NB4 (cell line): Measurements from ENCODE around the gene ENOX1.

Experiments
- CTCF ChIP-seq: IDR thresholded peaks from one replicate; pipeline ENCODE4 v1.5.1; 2012; ENCODE audit warnings: low read depth, low read length
- MYC ChIP-seq: IDR thresholded peaks from 2 replicates; pipeline ENCODE4 v1.6.1; 2011; ENCODE audit warnings: low read depth, low read length
- POLR2A ChIP-seq: IDR thresholded peaks from 2 replicates; pipeline ENCODE4 v1.6.1; 2011; ENCODE audit warnings: mild to moderate bottlenecking; ENCODE audit not compliant: insufficient read length; ENCODE audit errors: extremely low read depth
- TF ChIP-seq, protein P1 (sequence below): IDR thresholded peaks from 2 replicates; pipeline ENCODE4 v1.6.1; 2011; ENCODE audit warnings: low read depth, low read length

DNA sequence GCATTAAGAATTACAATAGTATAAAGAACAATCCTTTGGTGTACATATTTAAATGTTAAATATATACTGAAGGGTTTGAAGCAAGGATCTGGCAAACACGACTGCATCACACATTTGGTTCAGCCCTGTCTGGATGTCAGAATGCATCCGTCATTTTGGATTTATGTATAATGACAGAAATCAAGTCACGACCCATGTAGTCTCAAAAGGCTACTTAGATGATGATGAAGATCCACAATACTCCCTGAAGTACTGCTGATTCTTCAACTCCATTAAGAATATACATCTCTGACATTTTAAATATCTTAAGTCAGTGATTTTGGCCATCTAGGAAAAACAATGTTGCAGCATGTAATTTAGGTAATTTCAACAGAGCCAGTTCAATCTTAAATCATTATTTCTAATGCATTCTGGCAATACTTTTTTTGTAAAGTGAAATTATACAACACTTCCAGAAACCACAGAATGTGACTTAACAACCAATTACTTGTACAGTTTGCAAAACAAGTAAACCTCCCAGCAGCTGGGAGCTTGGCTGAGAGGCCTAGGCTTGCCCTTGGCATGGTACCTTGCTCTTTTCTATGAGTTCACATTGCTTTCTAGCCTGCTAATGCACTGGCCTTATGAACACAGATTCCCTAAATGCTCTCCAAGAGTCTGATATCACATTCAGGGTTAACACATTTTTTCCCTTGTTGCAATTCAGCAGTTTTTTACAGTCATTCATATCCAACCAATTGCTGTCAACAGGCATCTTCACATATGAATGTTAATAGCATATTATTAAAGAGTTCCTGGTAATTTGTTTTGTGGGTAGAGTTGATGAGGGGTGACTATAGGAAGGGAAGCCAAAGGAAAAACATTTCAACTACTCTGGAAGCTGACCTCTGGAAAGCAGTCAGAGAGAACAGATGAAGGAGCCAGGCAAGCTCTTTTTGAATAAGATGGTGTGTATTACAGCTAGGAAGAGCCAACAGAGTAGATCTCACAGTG lies 175.2 kb downstream of the ENOX1 start:
- no peak for TF ChIP-seq CTCF
- TF ChIP-seq POLR2A: no peak
- no peak for TF ChIP-seq MYC
- TF ChIP-seq, protein P1, sequence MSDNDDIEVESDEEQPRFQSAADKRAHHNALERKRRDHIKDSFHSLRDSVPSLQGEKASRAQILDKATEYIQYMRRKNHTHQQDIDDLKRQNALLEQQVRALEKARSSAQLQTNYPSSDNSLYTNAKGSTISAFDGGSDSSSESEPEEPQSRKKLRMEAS: no peak
